Liver (tissue), 9 donors: Measurements from ENCODE around the gene AIG1. TPM values are rescaled to one million over a fixed set of nuclear protein-coding genes. Genes with fewer than 3 reads are reported as not detected.

ENCODE experiments used
- DNase-seq: peaks from one replicate; pipeline ENCODE4 v3.0.0-alpha.2; 2017; ENCODE audit warnings: low spot score
- H3K27ac ChIP-seq, 2 donors: one replicate each; pipeline ENCODE4 v1.7.0; 2013; ENCODE audit warnings: inconsistent platforms in 2 of 2, low read length in 2 of 2, control low read depth in 1 of 2, low read depth in 1 of 2, mild to moderate bottlenecking in 1 of 2
- H3K27me3 ChIP-seq, 4 donors: one replicate each; pipeline versions ENCODE4 v1.6.1 to v1.7.0; 2013; ENCODE audit warnings: low read length in 3 of 4, inconsistent platforms in 1 of 4, mild to moderate bottlenecking in 1 of 4, moderate library complexity in 1 of 4; ENCODE audit not compliant: control insufficient read depth in 4 of 4, insufficient read depth in 4 of 4
- H3K36me3 ChIP-seq, 4 donors: one replicate each; pipeline versions ENCODE4 v1.6.1 to v1.7.0; 2013; ENCODE audit warnings: low read length in 3 of 4, mild to moderate bottlenecking in 3 of 4, low read depth in 1 of 4, moderate library complexity in 1 of 4; ENCODE audit not compliant: control insufficient read depth in 4 of 4, insufficient read depth in 3 of 4
- H3K4me1 ChIP-seq, 4 donors: one replicate each; pipeline versions ENCODE4 v1.6.1 to v1.7.0; 2013; ENCODE audit warnings: low read length in 3 of 4, mild to moderate bottlenecking in 3 of 4, moderate library complexity in 1 of 4; ENCODE audit not compliant: control insufficient read depth in 4 of 4, insufficient read depth in 4 of 4
- H3K4me3 ChIP-seq, 3 donors: one replicate each; pipeline versions ENCODE4 v1.6.1 to v1.7.0; 2013; ENCODE audit warnings: low read length in 3 of 3, control low read depth in 1 of 3, low read depth in 1 of 3, mild to moderate bottlenecking in 1 of 3
- H3K9ac ChIP-seq, 2 donors: one replicate each; pipeline ENCODE4 v1.7.0; 2013; ENCODE audit warnings: low read length in 2 of 2, mild to moderate bottlenecking in 2 of 2, moderate library complexity in 2 of 2, control low read depth in 1 of 2, low read depth in 1 of 2
- H3K9me3 ChIP-seq, 4 donors: one replicate each; pipeline versions ENCODE4 v1.6.1 to v1.7.0; 2013; ENCODE audit warnings: low read length in 3 of 4; ENCODE audit not compliant: control insufficient read depth in 4 of 4
- ATF3 ChIP-seq: IDR thresholded peaks from 2 replicates; pipeline ENCODE4 v1.6.1; 2016; ENCODE audit warnings: antibody characterized with exemption
- CTCF ChIP-seq: fragments of 150-350 bp; IDR thresholded peaks from 2 replicates; pipeline ENCODE4 v1.5.1; 2017; ENCODE audit warnings: improper control_type of control experiment, low read depth, low read length; ENCODE audit not compliant: missing input control
- EGR1 ChIP-seq, 2 donors: IDR thresholded peaks; 2 replicates each; pipeline ENCODE4 v1.6.1; 2016 to 2018; ENCODE audit warnings: antibody characterized with exemption in 2 of 2, low read depth in 2 of 2
- FOXA1 ChIP-seq: IDR thresholded peaks from 2 replicates; pipeline ENCODE4 v1.6.1; 2016; ENCODE audit warnings: antibody characterized with exemption
- FOXA2 ChIP-seq: IDR thresholded peaks from 2 replicates; pipeline ENCODE4 v1.6.1; 2016; ENCODE audit warnings: antibody characterized with exemption
- GABPA ChIP-seq, 2 donors: IDR thresholded peaks in 1 of 2; conservative IDR thresholded peaks in 1 of 2; 2 replicates each; pipeline ENCODE4 v1.6.1; 2016; ENCODE audit warnings: antibody characterized with exemption in 2 of 2, mild to moderate bottlenecking in 1 of 2, moderate library complexity in 1 of 2
- HNF4A ChIP-seq, 2 donors: conservative IDR thresholded peaks; 2 replicates each; pipeline ENCODE4 v1.6.1; 2016; ENCODE audit warnings: antibody characterized with exemption in 2 of 2, mild to moderate bottlenecking in 2 of 2
- HNF4G ChIP-seq: IDR thresholded peaks from 2 replicates; pipeline ENCODE4 v1.6.1; 2016; ENCODE audit warnings: antibody characterized with exemption
- JUND ChIP-seq, 2 donors: IDR thresholded peaks; 2 replicates each; pipeline ENCODE4 v1.6.1; 2016; ENCODE audit warnings: antibody characterized with exemption in 2 of 2
- MAX ChIP-seq: IDR thresholded peaks from 2 replicates; pipeline ENCODE4 v1.6.1; 2016; ENCODE audit warnings: antibody characterized with exemption
- NR2F2 ChIP-seq: IDR thresholded peaks from 2 replicates; pipeline ENCODE4 v1.6.1; 2016; ENCODE audit warnings: antibody characterized with exemption
- RAD21 ChIP-seq, 2 donors: IDR thresholded peaks; 2 replicates each; pipeline ENCODE4 v1.6.1; 2016; ENCODE audit warnings: antibody characterized with exemption in 2 of 2, mild to moderate bottlenecking in 2 of 2
- REST ChIP-seq: IDR thresholded peaks from 2 replicates; pipeline ENCODE4 v1.6.1; 2016; ENCODE audit warnings: antibody characterized with exemption, mild to moderate bottlenecking
- RXRA ChIP-seq, 2 donors: IDR thresholded peaks; 2 replicates each; pipeline ENCODE4 v1.6.1; 2017 to 2018; ENCODE audit warnings: antibody characterized with exemption in 2 of 2, mild to moderate bottlenecking in 1 of 2
- SP1 ChIP-seq: IDR thresholded peaks from 2 replicates; pipeline ENCODE4 v1.6.1; 2018; ENCODE audit warnings: antibody characterized with exemption, mild to moderate bottlenecking
- TAF1 ChIP-seq: conservative IDR thresholded peaks from 2 replicates; pipeline ENCODE4 v1.6.1; 2016; ENCODE audit warnings: antibody characterized with exemption, mild to moderate bottlenecking
- YY1 ChIP-seq: IDR thresholded peaks from 2 replicates; pipeline ENCODE4 v1.6.1; 2016; ENCODE audit warnings: antibody characterized with exemption, mild to moderate bottlenecking
- ZBTB33 ChIP-seq: IDR thresholded peaks from 2 replicates; pipeline ENCODE4 v1.6.1; 2016; ENCODE audit warnings: antibody characterized with exemption
- WGBS: extraction: QIAGEN DNeasy Blood & Tissue Kit; methylation state at CpG from one replicate; pipeline ENCODE4 v1.1.7; 2013; 5-methylcytosine and 5-hydroxymethylcytosine counted together
- polyA plus RNA-seq, 2 donors: library from polyadenylated mRNA; stranded (reverse) in 1 of 2; unstranded in 1 of 2; fragments of 200-250 nt in 1 of 2; fragments of >200 nt in 1 of 2; fragmentation: Nextera tagmentation in 1 of 2; extraction: Ambion mirVana in 1 of 2; gene quantifications; one replicate each; pipeline versions ENCODE4 v1.2.1 to v1.2.3, GENCODE V29; 2013 to 2015
- total RNA-seq, 2 donors: library from RNA; depleted of rRNA; stranded (reverse); fragments of >200 nt; gene quantifications; one replicate each; pipeline ENCODE4 v1.2.3, GENCODE V29; 2014
- donor health status: healthy.
- donor health status: healthy.
- donor health status: healthy.
- donor health status: healthy.
- donor health status: healthy.

AIG1 gene
- total and polyA plus RNA-seq, 4 donors = 74.8 to 169 (median 121) TPM

GRCh38 chr6:143112837-143113236 is 52.1 kb downstream of the AIG1 start:
- no peaks in the 10 kb centered on the region for H3K27me3 ChIP-seq
- TF ChIP-seq HNF4A (conservative IDR thresholded peaks at IDR 0.05) = peak; percentile 27 to 31
- no peak for TF ChIP-seq CTCF
- H3K4me3 ChIP-seq = no peak overlapping the region
- 75% methylated on average over 5 of the region's 5 CpGs for WGBS
- peak overlapping the region; percentile 49 to 82 for H3K27ac ChIP-seq
- no peaks in the 10 kb centered on the region for H3K36me3 ChIP-seq
- H3K9me3 ChIP-seq = no peaks in the 10 kb centered on the region
- H3K4me1 ChIP-seq = peaks cover 0 to 27% (median 13%) of the 10 kb centered on the region in 4 donors
- DNase-seq = no peak
- H3K9ac ChIP-seq = no peak overlapping the region

- no peak for TF ChIP-seq RAD21 (IDR thresholded peaks at IDR 0.05)
- Histone ChIP-seq H3K27ac (peak overlapping the region in 1 of 2 donors; percentile 48), H3K36me3 (no peaks in the 10 kb centered on the region), H3K4me3 (no peak overlapping the region), H3K27me3 (no peaks in the 10 kb centered on the region), H3K9me3 (no peaks in the 10 kb centered on the region), H3K9ac (no peak overlapping the region), H3K4me1 (peaks cover 3 to 25% (median 8%) of the 10 kb centered on the region in 4 donors)
- WGBS = 89% methylated on average over 3 of the region's 3 CpGs
- no peak for DNase-seq
Measured at GRCh38 chr6:143115728-143116127, 55.0 kb downstream of the AIG1 start.

GRCh38 chr6:143117108-143117507 is 56.4 kb downstream of the AIG1 start:
- no peak overlapping the region for H3K9ac ChIP-seq
- WGBS = 95% methylated on average over 1 of the region's 1 CpG
- H3K27ac ChIP-seq = peak overlapping the region in 1 of 2 donors; percentile 52
- no peaks in the 10 kb centered on the region for H3K9me3 ChIP-seq
- peaks cover 3 to 23% (median 8%) of the 10 kb centered on the region in 4 donors for H3K4me1 ChIP-seq
- no peak overlapping the region for H3K4me3 ChIP-seq
- H3K36me3 ChIP-seq = no peaks in the 10 kb centered on the region
- no peak for DNase-seq
- TF ChIP-seq GABPA (IDR thresholded peaks at IDR 0.05 in 1 of 2, conservative IDR thresholded peaks at IDR 0.05 in 1 of 2) (no peak), RAD21 (IDR thresholded peaks at IDR 0.05) (no peak), EGR1 (IDR thresholded peaks at IDR 0.05; ENCODE audit: low read depth in 2 of 2) (no peak), FOXA1 (no peak), TAF1 (no peak), ATF3 (no peak), CTCF (no peak), MAX (no peak), ZBTB33 (no peak), JUND (IDR thresholded peaks at IDR 0.05) (no peak), NR2F2 (no peak), FOXA2 (no peak), SP1 (no peak), RXRA (IDR thresholded peaks at IDR 0.05) (no peak), REST (no peak), HNF4A (conservative IDR thresholded peaks at IDR 0.05) (no peak), YY1 (no peak), HNF4G (no peak)
- no peaks in the 10 kb centered on the region for H3K27me3 ChIP-seq
